PC-3 (cell line): ENCODE data around the gene TPRG1. TPM values are rescaled to one million over a fixed set of nuclear protein-coding genes. Genes with fewer than 3 reads are reported as not detected.

Source experiments
- ATAC-seq: fragments of 200-7000 bp; cut with Tn5 transposase; 2 replicates; pipeline ENCODE4 v1.9.1; 2020; ENCODE audit warnings: mild to moderate bottlenecking, moderate library complexity
- BruUV-seq: library from RNA; stranded (reverse); fragments of 400-500 nt; replicated peaks from 2 replicates; lab custom pipeline; 2021; lab: Mats Ljungman, UMichigan
- CTCF ChIA-PET: fragments of 300-600 bp; sonication (Branson Sonifier 250); formaldehyde crosslinking; loops from one replicate; lab custom pipeline; 2022; ENCODE audit warnings: antibody characterized with exemption; lab: Charles Lee
- POLR2A ChIA-PET: fragments of 300-600 bp; sonication (Branson Sonifier 250); formaldehyde crosslinking; loops from one replicate; lab custom pipeline; 2022; ENCODE audit warnings: antibody characterized with exemption; ENCODE audit not compliant: unreplicated experiment; lab: Charles Lee
- DNase-seq: peaks from one replicate; pipeline ENCODE4 v3.0.0-alpha.2; 2015
- H2AFZ ChIP-seq: fragments of 300-600 bp; sonication (generic); 2 replicates; pipeline ENCODE4 v1.6.0; 2016; ENCODE audit warnings: antibody characterized with exemption, low read length
- H3F3A ChIP-seq: fragments of 300-600 bp; sonication (generic); one replicate; pipeline ENCODE4 v1.6.0; 2017; ENCODE audit warnings: antibody characterized with exemption, low read length, control low read depth, mild to moderate bottlenecking; ENCODE audit not compliant: unreplicated experiment
- H3K27ac ChIP-seq: fragments of 300-600 bp; sonication (generic); 2 replicates; pipeline ENCODE4 v1.5.1; 2016; ENCODE audit warnings: mild to moderate bottlenecking, low read length
- H3K27me3 ChIP-seq: fragments of 300-600 bp; sonication (generic); 2 replicates; pipeline ENCODE4 v1.6.1; 2016; ENCODE audit warnings: low read length, mixed read lengths
- H3K36me3 ChIP-seq: fragments of 300-600 bp; sonication (generic); 2 replicates; pipeline ENCODE4 v1.6.1; 2016; ENCODE audit warnings: low read depth, mixed run types, low read length, mixed read lengths
- H3K4me1 ChIP-seq: fragments of 300-600 bp; sonication (generic); 2 replicates; pipeline ENCODE4 v1.5.1; 2016; ENCODE audit warnings: low read length; ENCODE audit not compliant: insufficient read depth
- H3K4me2 ChIP-seq: fragments of 300-600 bp; sonication (generic); 2 replicates; pipeline ENCODE4 v1.6.0; 2016; ENCODE audit warnings: low read length
- H3K4me3 ChIP-seq: fragments of 300-600 bp; sonication (generic); 2 replicates; pipeline ENCODE4 v1.5.1; 2016; ENCODE audit warnings: mild to moderate bottlenecking, low read length, mixed read lengths
- H3K79me2 ChIP-seq: fragments of 300-600 bp; sonication (generic); 2 replicates; pipeline ENCODE4 v1.6.1; 2017; ENCODE audit warnings: low read length, mixed read lengths
- H3K9ac ChIP-seq: fragments of 300-600 bp; sonication (generic); 2 replicates; pipeline ENCODE4 v1.6.0; 2016; ENCODE audit warnings: mild to moderate bottlenecking, low read length
- H3K9me2 ChIP-seq: fragments of 300-600 bp; sonication (generic); replicated peaks from 2 replicates; pipeline ENCODE4 v1.6.1; 2016; ENCODE audit warnings: mixed run types, low read length, mixed read lengths
- H3K9me3 ChIP-seq: fragments of 300-600 bp; sonication (generic); 2 replicates; pipeline ENCODE4 v1.6.1; 2016; ENCODE audit warnings: low read length, mixed read lengths
- H4K20me1 ChIP-seq: fragments of 300-600 bp; sonication (generic); 2 replicates; pipeline ENCODE4 v1.6.1; 2016; ENCODE audit warnings: low read length, mixed read lengths
- CTCF ChIP-seq: fragments of 300-600 bp; sonication (generic); conservative IDR thresholded peaks from 2 replicates; pipeline ENCODE4 v1.5.1; 2017; ENCODE audit warnings: antibody characterized with exemption, low read depth, mild to moderate bottlenecking, low read length
- EZH2 ChIP-seq: fragments of 300-600 bp; sonication (generic); IDR thresholded peaks from one replicate; pipeline ENCODE4 v1.6.1; 2017; ENCODE audit warnings: antibody characterized with exemption, mild to moderate bottlenecking, low read length; ENCODE audit not compliant: unreplicated experiment
- EZH2phosphoT487 ChIP-seq: fragments of 300-600 bp; sonication (generic); IDR thresholded peaks from 2 replicates; pipeline ENCODE4 v1.6.1; 2018; ENCODE audit warnings: mild to moderate bottlenecking, antibody characterized with exemption, low read length, borderline replicate concordance
- intact Hi-C: fragments of 100-400 bp; cut with micrococcal nuclease; formaldehyde crosslinking; loops from 2 replicates; pipeline ENCODE4 v1.9.0; 2023
- total RNA-seq: library from RNA; depleted of rRNA; stranded (reverse); fragments of >200 nt; gene quantifications from 2 replicates; pipeline ENCODE4 v1.2.3, GENCODE V29; 2014

TPRG1 gene
- total RNA-seq, 1 experiment from 2014 or later, result 1.2 TPM

GRCh38 chr3:189297932-189298331, 126.2 kb downstream of the TPRG1 start:
- peak overlapping the region; percentile 24 for H3K9ac ChIP-seq
- no TSS peak for BruUV-seq
- H3F3A ChIP-seq, result no peaks in the 10 kb centered on the region
- H3K4me1 ChIP-seq, result peaks cover 45% of the 10 kb centered on the region
- ATAC-seq, result peak; percentile 89
- peak overlapping the region; percentile 55 for H3K4me2 ChIP-seq
- ChIA-PET POLR2A (interaction anchor here (0.9 to 1.0 kb wide), 2 partner anchors 18 to 30 kb away, joined by 5 to 6 read pairs; no protein-coding TSS in a partner anchor), CTCF (no interaction called here)
- H3K4me3 ChIP-seq, result no peak overlapping the region
- H3K9me2 ChIP-seq, result no peaks in the 10 kb centered on the region
- no peaks in the 10 kb centered on the region for H4K20me1 ChIP-seq
- H3K36me3 ChIP-seq, result no peaks in the 10 kb centered on the region
- no peaks in the 10 kb centered on the region for H3K9me3 ChIP-seq
- H3K27me3 ChIP-seq, result no peaks in the 10 kb centered on the region
- peak overlapping the region; percentile 81 for H3K27ac ChIP-seq
- peak; percentile 79 for DNase-seq
- no peaks in the 10 kb centered on the region for H3K79me2 ChIP-seq
- H2AFZ ChIP-seq, result no peak overlapping the region
- intact Hi-C loops, result loop anchor here (1.0 kb wide), 1 partner anchor 26 kb away; no protein-coding TSS in a partner anchor
- TF ChIP-seq CTCF (no peak), EZH2 (no peak)

- Histone ChIP-seq H3K27ac (peak overlapping the region; percentile 81), H3K36me3 (no peaks in the 10 kb centered on the region), H3K4me3 (no peak overlapping the region), H4K20me1 (no peaks in the 10 kb centered on the region), H3K79me2 (no peaks in the 10 kb centered on the region), H3K9me2 (no peaks in the 10 kb centered on the region), H3K9me3 (no peaks in the 10 kb centered on the region), H3K4me1 (peaks cover 47% of the 10 kb centered on the region), H3K9ac (peak overlapping the region; percentile 24), H3K4me2 (peak overlapping the region; percentile 55), H2AFZ (peak overlapping the region; percentile 8; the same call in 1 of the 2 replicates), H3K27me3 (no peaks in the 10 kb centered on the region), H3F3A (no peaks in the 10 kb centered on the region)
- intact Hi-C loops, result loop anchor here (1.0 kb wide), 1 partner anchor 26 kb away; no protein-coding TSS in a partner anchor
- CTCF ChIA-PET, result interaction anchor here (0.6 kb wide), 1 partner anchor 26 kb away, joined by 3 read pairs; no protein-coding TSS in a partner anchor
- peak; percentile 45 for ATAC-seq
- DNase-seq, result peak; percentile 89
- POLR2A ChIA-PET, result interaction anchor here (0.9 to 1.0 kb wide), 2 partner anchors 17 to 31 kb away, joined by 5 to 6 read pairs; no protein-coding TSS in a partner anchor
- no peak for TF ChIP-seq CTCF
- no peak for TF ChIP-seq EZH2phosphoT487
- TF ChIP-seq EZH2, result no peak
- BruUV-seq, result no TSS peak
Measured at GRCh38 chr3:189298469-189299375, 127.0 kb downstream of the TPRG1 start.

- H3K9ac ChIP-seq, result no peak overlapping the region
- H3K4me2 ChIP-seq, result no peak overlapping the region
- DNase-seq, result no peak
- no peak overlapping the region for H3K4me3 ChIP-seq
- H3K27ac ChIP-seq, result no peak overlapping the region
- no peaks in the 10 kb centered on the region for H3K9me3 ChIP-seq
- no peak for TF ChIP-seq CTCF
- TF ChIP-seq EZH2phosphoT487, result no peak
- no peak for TF ChIP-seq EZH2
- BruUV-seq, result no TSS peak
- no peaks in the 10 kb centered on the region for H3K9me2 ChIP-seq
- no peaks in the 10 kb centered on the region for H4K20me1 ChIP-seq
- H2AFZ ChIP-seq, result no peak overlapping the region
- no peaks in the 10 kb centered on the region for H3K36me3 ChIP-seq
- intact Hi-C loops, result no loop called here
- H3K27me3 ChIP-seq, result no peaks in the 10 kb centered on the region
- ChIA-PET POLR2A (no interaction called here), CTCF (no interaction called here)
- peaks cover 4% of the 10 kb centered on the region for H3F3A ChIP-seq
- peaks cover 62% of the 10 kb centered on the region for H3K4me1 ChIP-seq
- no peak for ATAC-seq
- no peaks in the 10 kb centered on the region for H3K79me2 ChIP-seq
Measured at GRCh38 chr3:189300345-189300744, 128.6 kb downstream of the TPRG1 start.
